HEK293T (cell line): ENCODE data around the gene DUOX1.

Source experiments
- ARNT ChIP-seq: fragments of 450-650 bp; IDR thresholded peaks from 2 replicates; pipeline ENCODE4 v1.6.1; 2017; ENCODE audit warnings: mild to moderate bottlenecking
- ELF4 ChIP-seq: fragments of 450-650 bp; IDR thresholded peaks from 2 replicates; pipeline ENCODE4 v1.6.1; 2017; ENCODE audit warnings: antibody characterized with exemption
- FOXK2 ChIP-seq: fragments of 450-650 bp; IDR thresholded peaks from 2 replicates; pipeline ENCODE4 v1.6.1; 2016; ENCODE audit warnings: mild to moderate bottlenecking
- FOXM1 ChIP-seq: fragments of 450-650 bp; IDR thresholded peaks from 2 replicates; pipeline ENCODE4 v1.6.1; 2017; ENCODE audit warnings: mild to moderate bottlenecking, borderline replicate concordance
- L3MBTL2 ChIP-seq: fragments of 450-650 bp; conservative IDR thresholded peaks from 2 replicates; pipeline ENCODE4 v1.6.1; 2016; ENCODE audit warnings: mild to moderate bottlenecking
- NFRKB ChIP-seq: fragments of 450-650 bp; IDR thresholded peaks from 2 replicates; pipeline ENCODE4 v1.6.1; 2016; ENCODE audit warnings: mild to moderate bottlenecking, moderate library complexity
- SP1 ChIP-seq: fragments of 450-650 bp; IDR thresholded peaks from 2 replicates; pipeline ENCODE4 v1.6.1; 2017
- TARDBP ChIP-seq: fragments of 450-650 bp; IDR thresholded peaks from 2 replicates; pipeline ENCODE4 v1.6.1; 2016
- ZNF384 ChIP-seq: fragments of 450-650 bp; IDR thresholded peaks from 2 replicates; pipeline ENCODE4 v1.6.1; 2016

DNA sequence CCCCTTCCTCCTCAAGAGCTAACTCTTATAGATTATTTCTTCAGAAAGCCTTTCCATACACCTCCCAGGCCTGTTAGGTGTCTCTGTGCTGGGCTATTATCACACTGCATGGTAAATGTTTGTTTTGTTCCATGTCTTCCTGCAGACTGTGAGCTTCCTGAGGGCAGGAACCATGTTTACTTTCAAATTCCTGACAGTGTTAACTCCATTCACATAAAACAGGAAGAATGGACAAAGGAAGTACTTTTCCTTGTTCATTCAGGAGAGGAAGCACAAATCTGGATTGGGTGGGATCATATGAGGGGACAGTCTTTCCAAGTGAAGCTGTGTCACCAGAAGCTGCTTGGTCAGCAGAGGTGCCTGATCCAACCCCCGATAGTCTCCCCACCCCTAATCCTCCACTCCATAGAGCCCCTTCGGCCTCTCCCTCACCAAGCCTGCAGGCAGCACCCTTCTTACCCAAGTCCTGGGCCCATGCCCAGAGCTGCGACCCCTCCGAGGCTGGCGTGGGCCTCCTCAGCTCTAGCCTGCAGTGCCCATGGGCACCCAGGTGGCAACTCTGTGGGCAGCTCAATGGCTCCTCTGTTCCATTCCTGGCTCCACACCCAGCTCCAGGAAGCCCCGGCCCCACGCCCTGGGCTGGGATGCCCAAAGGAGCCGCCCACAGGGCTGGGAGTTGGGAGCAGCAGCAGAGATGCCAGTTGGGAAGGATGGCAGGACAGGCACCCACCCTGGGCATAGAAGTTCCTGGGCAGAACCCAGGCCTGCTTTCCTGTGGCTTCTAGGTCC, 51.0 kb downstream of the DUOX1 start:
- TF ChIP-seq NFRKB (no peak), FOXM1 (no peak), FOXK2 (no peak), ELF4 (no peak), L3MBTL2 (no peak), TARDBP (no peak), SP1 (no peak), ZNF384 (no peak), ARNT (no peak)
